KMS-11 (cell line): ENCODE results near the gene DPF3.

Experiments used
- H2AFZ ChIP-seq: fragments of 200-600 bp; sonication (generic); 2 replicates; pipeline ENCODE4 v1.6.1; 2016; ENCODE audit warnings: antibody characterized with exemption, mixed run types, low read depth
- H3K27ac ChIP-seq: fragments of 200-600 bp; sonication (generic); 2 replicates; pipeline ENCODE4 v1.6.1; 2016; ENCODE audit warnings: mild to moderate bottlenecking, mixed run types
- H3K27me3 ChIP-seq: fragments of 200-600 bp; sonication (generic); 2 replicates; pipeline ENCODE4 v1.6.1; 2017; ENCODE audit warnings: mild to moderate bottlenecking, low read depth, mixed run types, moderate library complexity; ENCODE audit not compliant: insufficient read depth
- H3K36me3 ChIP-seq: fragments of 200-600 bp; sonication (generic); 2 replicates; pipeline ENCODE4 v1.6.1; 2017; ENCODE audit warnings: mild to moderate bottlenecking, mixed run types; ENCODE audit not compliant: insufficient read depth
- H3K4me1 ChIP-seq: fragments of 200-600 bp; sonication (generic); 2 replicates; pipeline ENCODE4 v1.6.1; 2016; ENCODE audit warnings: mild to moderate bottlenecking, low read depth, mixed run types; ENCODE audit not compliant: poor library complexity, severe bottlenecking
- H3K4me2 ChIP-seq: fragments of 200-600 bp; sonication (generic); 2 replicates; pipeline ENCODE4 v1.7.0; 2016; ENCODE audit warnings: mild to moderate bottlenecking, mixed run types
- H3K4me3 ChIP-seq: fragments of 200-600 bp; sonication (generic); IDR thresholded peaks from 2 replicates; pipeline ENCODE4 v1.6.1; 2017; ENCODE audit warnings: low read depth, low read length, mixed read lengths; ENCODE audit not compliant: insufficient read depth
- H3K79me2 ChIP-seq: fragments of 200-600 bp; sonication (generic); 2 replicates; pipeline ENCODE4 v1.6.1; 2016; ENCODE audit warnings: low read depth, mixed run types; ENCODE audit not compliant: insufficient read depth
- H3K9ac ChIP-seq: fragments of 200-600 bp; sonication (generic); 2 replicates; pipeline ENCODE4 v1.6.1; 2016; ENCODE audit warnings: mild to moderate bottlenecking, mixed run types
- H4K20me1 ChIP-seq: fragments of 200-600 bp; sonication (generic); 2 replicates; pipeline ENCODE4 v1.6.1; 2016; ENCODE audit warnings: mild to moderate bottlenecking, mixed run types; ENCODE audit not compliant: insufficient read depth
- TF ChIP-seq, protein P1 (sequence below): fragments of 200-600 bp; sonication (generic); conservative IDR thresholded peaks from 2 replicates; pipeline ENCODE4 v1.6.1; 2017; ENCODE audit warnings: low read depth, mild to moderate bottlenecking, antibody characterized with exemption, low read length, moderate library complexity, mixed read lengths

The DPF3 gene

DNA sequence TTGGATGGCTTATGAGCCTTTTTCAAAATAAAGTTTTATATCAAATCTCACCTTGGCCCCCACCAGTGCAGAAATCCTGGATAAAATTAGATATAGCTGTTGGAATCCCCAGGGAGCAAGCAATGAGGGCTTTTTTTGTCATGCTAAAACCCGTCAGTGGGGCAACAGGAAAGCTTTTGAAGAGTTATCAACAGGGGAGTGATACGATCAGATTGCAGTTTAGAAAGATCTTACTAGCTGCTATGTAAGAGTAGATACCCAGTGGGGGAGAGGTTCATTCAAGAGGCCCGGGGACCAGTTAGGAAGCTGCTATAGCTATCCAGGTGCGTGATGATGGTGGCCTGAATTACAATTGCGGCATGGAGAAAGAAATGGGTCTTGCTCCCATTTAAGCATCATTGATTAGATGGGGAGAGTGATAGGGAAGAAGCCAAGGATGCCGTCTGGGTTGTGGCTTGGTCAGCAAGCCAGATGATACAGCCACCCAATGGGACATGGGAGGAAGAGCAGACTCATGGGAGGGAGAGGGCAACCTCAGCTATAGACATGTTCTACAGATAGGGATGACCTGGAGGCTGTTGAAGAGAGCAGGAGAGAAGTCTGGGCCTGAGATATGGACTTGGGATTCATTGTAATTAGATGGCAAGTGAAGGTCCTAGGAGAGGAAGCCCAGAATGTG, 272.4 kb downstream of the DPF3 start:
- H3K79me2 ChIP-seq, result no peaks in the 10 kb centered on the region
- no peak overlapping the region for H2AFZ ChIP-seq
- no peaks in the 10 kb centered on the region for H3K27me3 ChIP-seq
- no peak overlapping the region for H3K27ac ChIP-seq
- no peaks in the 10 kb centered on the region for H3K36me3 ChIP-seq
- no peak overlapping the region for H3K4me3 ChIP-seq
- TF ChIP-seq, protein P1, sequence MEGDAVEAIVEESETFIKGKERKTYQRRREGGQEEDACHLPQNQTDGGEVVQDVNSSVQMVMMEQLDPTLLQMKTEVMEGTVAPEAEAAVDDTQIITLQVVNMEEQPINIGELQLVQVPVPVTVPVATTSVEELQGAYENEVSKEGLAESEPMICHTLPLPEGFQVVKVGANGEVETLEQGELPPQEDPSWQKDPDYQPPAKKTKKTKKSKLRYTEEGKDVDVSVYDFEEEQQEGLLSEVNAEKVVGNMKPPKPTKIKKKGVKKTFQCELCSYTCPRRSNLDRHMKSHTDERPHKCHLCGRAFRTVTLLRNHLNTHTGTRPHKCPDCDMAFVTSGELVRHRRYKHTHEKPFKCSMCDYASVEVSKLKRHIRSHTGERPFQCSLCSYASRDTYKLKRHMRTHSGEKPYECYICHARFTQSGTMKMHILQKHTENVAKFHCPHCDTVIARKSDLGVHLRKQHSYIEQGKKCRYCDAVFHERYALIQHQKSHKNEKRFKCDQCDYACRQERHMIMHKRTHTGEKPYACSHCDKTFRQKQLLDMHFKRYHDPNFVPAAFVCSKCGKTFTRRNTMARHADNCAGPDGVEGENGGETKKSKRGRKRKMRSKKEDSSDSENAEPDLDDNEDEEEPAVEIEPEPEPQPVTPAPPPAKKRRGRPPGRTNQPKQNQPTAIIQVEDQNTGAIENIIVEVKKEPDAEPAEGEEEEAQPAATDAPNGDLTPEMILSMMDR, result no peak
- H3K4me2 ChIP-seq, result no peak overlapping the region
- no peak overlapping the region for H3K9ac ChIP-seq
- no peaks in the 10 kb centered on the region for H4K20me1 ChIP-seq
- no peaks in the 10 kb centered on the region for H3K4me1 ChIP-seq

DNA sequence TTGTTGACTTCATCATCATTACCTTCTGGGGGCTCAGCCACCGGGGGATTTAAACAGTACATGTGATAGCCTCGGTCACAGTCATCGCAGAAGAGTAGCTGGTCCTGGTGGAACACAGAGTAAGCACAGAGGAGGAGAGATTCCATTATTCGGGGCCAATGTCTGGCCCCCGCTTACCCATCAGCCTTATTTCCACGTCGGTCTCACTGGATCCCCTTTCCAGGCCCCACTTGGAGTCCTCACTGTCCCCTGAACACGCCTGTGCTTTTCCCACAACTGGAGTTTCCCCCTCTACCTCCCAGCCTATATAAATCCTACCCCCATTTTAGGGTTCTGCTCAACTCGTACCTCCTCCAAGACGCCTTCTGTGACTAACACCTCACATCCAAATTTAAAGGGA, 274.0 kb downstream of the DPF3 start:
- H4K20me1 ChIP-seq, result no peaks in the 10 kb centered on the region
- no peaks in the 10 kb centered on the region for H3K79me2 ChIP-seq
- H3K9ac ChIP-seq, result no peak overlapping the region
- TF ChIP-seq, protein P1, result no peak
- H3K4me1 ChIP-seq, result no peaks in the 10 kb centered on the region
- H3K4me3 ChIP-seq, result no peak overlapping the region
- H3K4me2 ChIP-seq, result no peak overlapping the region
- no peaks in the 10 kb centered on the region for H3K27me3 ChIP-seq
- H2AFZ ChIP-seq, result no peak overlapping the region
- no peak overlapping the region for H3K27ac ChIP-seq
- no peaks in the 10 kb centered on the region for H3K36me3 ChIP-seq

DNA sequence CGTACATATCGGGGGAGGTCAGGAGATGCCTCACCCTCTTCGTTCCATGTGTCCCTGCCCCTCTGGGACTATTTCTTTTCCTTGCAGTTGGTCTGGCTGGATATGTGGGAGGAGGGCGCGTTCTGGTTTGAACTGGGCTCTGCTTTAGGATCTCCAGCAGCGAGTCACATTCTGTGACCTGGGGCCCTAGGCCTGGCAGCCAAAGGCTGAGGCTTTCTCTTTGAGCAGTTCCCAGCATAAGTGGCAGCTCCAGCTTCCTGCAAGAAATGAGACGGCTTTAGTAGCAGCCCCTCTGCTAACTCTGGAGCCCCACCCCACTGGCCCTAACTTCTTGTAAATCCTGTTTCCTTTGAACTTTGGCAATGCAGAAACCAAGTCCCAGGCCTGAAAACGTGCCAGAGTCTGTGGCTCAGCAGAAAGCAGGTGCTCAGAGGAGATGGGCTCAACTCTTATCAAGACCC, 274.8 kb downstream of the DPF3 start:
- H3K4me2 ChIP-seq, result no peak overlapping the region
- no peaks in the 10 kb centered on the region for H4K20me1 ChIP-seq
- H3K79me2 ChIP-seq, result no peaks in the 10 kb centered on the region
- TF ChIP-seq, protein P1, result no peak
- no peak overlapping the region for H2AFZ ChIP-seq
- H3K9ac ChIP-seq, result no peak overlapping the region
- no peak overlapping the region for H3K27ac ChIP-seq
- no peak overlapping the region for H3K4me3 ChIP-seq
- H3K27me3 ChIP-seq, result no peaks in the 10 kb centered on the region
- no peaks in the 10 kb centered on the region for H3K4me1 ChIP-seq
- H3K36me3 ChIP-seq, result no peaks in the 10 kb centered on the region

DNA sequence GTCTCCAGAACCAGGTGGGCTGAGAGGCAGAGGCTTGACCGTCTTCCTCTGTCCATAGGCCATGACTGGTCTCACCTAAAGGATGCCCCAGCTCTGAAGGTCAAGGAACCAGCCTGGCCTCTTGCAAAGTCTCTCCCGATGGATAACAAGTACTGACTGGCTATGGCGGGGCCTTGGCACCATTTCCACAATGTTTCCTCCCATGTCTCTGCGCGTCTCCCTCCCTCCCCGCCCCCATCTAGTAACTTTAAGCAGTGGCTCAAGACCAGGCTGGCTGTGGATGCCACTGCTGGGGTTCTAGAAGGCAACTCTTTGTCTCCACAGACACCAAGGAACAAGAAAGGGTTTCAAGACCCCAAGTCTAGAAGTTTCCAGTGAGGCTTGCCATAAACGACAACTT, 275.5 kb downstream of the DPF3 start:
- Histone ChIP-seq H3K79me2 (no peaks in the 10 kb centered on the region), H3K36me3 (no peaks in the 10 kb centered on the region), H3K4me1 (no peaks in the 10 kb centered on the region), H2AFZ (no peak overlapping the region), H3K4me2 (no peak overlapping the region), H3K9ac (no peak overlapping the region), H3K27ac (no peak overlapping the region), H3K4me3 (no peak overlapping the region), H4K20me1 (no peaks in the 10 kb centered on the region), H3K27me3 (no peaks in the 10 kb centered on the region)
- TF ChIP-seq, protein P1, result no peak
